NAMALWA (cell line): Measurements from ENCODE around the gene RHD.
A peak's percentile ranks its signal among the peaks of the same experiment; 100 is the strongest.
"Not testable (repeated sequence)": the region's sequence is repeated elsewhere in the genome, so short reads cannot be mapped to it uniquely, and the experiment has no call there.

Experiments used
- DNase-seq: peaks from one replicate; pipeline ENCODE4 v3.0.0-alpha.2; 2015; ENCODE audit warnings: low spot score

The RHD gene

GRCh38 chr1:25272238-25272637 is at the start of gene RHD:
RHD (plus strand) TSS chr1:25272509; CDS start chr1:25272548, 39 bp downstream.
- DNase-seq = not testable (repeated sequence)

DNA sequence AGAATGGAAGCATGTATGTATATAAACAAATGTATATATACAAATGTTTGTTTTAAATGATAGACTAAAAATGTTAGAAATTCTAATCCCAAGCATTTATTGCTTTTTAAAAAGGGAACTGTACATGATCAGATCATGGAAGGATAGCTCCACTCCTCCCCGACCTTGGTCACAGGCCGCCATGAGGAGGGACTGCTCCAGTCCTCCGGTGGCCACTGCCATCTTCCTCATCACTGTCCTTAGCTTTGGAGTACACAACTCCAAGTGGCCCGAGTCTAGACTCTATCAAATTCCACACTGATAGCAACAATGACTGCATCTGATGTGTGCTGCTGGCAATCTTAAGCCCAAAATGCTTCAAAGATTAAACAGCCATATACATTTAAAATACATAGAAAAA is 49.7 kb upstream of the RHD start:
- DNase-seq = no peak

GRCh38 chr1:25223471-25223870 is 48.8 kb upstream of the RHD start:
- DNase-seq = no peak

- peak; percentile 98 for DNase-seq
Measured at GRCh38 chr1:25232027-25232865, 40.1 kb upstream of the RHD start, which contains the start of gene SYF2. SYF2 (minus strand) TSS chr1:25232502; CDS start chr1:25232467, 35 bp downstream.

- peak; percentile 94 for DNase-seq
Measured at GRCh38 chr1:25232866-25233784, 39.2 kb upstream of the RHD start.

DNA sequence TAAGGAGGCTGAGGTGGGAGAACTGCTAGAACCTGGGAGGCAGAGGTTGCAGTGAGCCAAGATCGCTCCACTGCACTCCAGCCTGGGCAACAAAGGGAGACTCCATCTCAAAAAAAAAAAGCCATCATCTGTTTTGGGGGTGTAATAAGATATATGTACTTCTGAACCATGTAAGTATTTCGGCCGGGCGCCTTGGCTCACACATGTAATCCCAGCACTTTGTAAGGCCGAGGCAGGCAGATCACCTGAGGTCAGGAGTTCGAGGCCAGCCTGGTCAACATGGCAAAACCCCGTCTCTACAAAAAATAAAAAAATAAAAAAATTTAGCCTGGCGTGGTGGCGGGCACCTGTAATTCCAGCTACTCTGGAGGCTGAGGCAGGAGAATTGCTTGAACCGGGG is 36.9 kb upstream of the RHD start:
- DNase-seq = not testable (repeated sequence)

GRCh38 chr1:25236261-25236660 is 36.0 kb upstream of the RHD start:
- not testable (repeated sequence) for DNase-seq

GRCh38 chr1:25238046-25238445 is 34.3 kb upstream of the RHD start:
- no peak for DNase-seq

DNA sequence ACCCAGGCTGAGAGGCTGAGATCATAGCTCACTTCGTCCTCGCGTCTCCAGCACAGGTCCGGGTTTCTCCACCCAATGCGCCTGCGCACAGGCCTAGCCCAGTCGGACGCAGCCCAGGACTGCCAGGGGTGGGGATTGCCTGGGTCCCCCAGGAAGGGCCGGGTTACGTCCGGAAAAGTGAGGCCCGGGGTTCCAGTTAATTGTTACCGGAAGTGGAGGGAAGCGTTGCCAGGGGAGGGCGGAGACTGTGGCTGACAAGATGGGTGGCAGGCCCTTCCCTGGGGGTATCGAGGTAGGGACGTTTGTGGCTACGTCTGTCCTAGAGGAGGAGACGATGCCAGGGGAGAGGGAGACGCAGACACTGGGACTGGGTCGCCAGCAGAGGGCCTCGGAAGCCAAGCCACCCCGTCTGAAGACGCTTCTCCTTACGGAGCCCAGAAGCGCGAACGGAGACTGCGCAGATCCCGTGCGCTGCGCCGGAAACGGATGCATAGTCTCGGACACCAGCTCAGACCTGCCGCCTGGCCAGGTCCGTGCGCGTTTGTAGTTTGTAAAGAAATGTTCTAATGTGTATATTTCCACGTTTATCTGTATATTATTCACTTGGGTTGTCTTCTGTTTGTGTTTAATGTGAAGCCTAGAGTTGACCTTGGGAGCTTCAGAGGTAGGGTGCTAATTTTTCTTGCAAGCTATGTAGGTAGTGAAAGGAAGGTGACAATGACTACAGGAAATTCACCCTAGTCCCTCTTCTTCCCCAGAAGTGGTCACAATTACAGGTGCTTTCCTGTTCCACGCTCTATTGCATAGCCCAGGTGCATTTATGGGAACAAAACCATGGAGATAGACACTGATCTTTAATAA is 32.4 kb upstream of the RHD start:
- DNase-seq = peak; percentile 96

- no peak for DNase-seq
Measured at GRCh38 chr1:25243907-25244306, 28.4 kb upstream of the RHD start.

- no peak for DNase-seq
Measured at GRCh38 chr1:25245393-25245792, 26.9 kb upstream of the RHD start.

GRCh38 chr1:25245809-25246599 is 26.3 kb upstream of the RHD start:
- DNase-seq = peak; percentile 45

DNA sequence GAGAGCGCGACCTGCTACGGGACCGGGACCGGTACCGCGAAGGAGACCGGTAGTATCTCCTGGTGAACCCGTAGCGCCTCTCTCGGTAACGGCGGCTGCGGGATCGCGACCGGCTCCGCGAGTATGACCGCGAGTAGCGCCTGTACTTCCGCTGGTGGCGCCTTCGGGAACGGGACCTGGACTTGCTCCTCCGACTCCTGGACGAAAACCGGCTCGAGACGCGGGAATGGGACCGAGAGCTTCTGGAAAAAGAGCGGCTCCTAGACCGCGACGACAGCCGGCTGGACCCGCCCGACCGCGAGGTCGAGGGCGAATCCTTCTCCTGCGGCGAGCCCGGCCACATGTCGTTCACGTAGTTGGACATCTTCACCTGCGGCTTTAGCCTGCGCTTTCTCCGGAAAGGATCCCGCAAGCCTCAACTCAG is 25.7 kb upstream of the RHD start:
- DNase-seq = peak; percentile 42

- peak; percentile 100 for DNase-seq
Measured at GRCh38 chr1:25247024-25247828, 25.1 kb upstream of the RHD start, which contains the start of gene RSRP1. RSRP1 (minus strand) TSS chr1:25247454; CDS start chr1:25246963, 491 bp downstream.

DNA sequence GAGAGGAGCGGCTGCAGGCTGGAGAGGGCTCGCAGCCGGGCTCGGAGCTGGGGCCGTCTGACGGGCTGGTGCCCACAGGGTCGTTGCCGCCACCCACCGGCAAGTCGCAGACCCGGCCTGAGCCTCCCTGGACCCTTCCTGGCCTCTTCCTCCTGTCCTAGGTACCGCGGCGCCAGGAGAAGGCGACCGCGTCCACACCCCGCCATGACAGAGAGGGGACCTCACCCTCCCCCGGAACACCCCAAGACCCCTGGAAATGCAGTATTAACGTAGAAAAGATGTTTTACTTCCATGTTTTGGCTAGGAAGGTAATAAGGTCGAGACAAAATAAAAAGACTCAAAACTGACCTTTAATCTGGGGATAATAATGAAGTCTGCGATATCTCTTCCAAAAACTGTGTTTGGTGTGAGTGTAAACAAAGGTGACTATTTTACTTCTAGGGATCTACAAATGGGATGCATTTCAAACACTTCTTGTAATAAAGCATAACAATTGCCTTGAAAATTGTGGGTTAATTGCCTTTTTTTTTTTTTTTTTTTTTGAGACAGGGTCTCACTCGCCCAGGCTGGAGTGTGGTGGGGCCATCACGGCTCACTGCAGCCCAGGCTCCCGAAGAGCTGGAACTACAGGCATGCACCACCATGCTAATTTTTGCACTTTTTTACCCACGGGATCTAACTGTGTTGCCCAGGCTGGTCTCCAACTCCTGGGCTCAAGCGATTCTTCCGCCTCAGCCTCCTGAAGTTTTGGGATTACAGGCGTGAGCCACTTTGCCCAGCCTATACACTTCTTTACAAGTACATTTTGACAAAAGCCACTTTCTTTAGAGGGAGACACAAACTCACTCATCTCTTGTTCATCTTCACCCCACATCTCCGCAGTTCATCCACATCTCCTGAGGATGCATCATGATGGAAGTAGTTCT is 24.2 kb upstream of the RHD start:
- no peak for DNase-seq

- DNase-seq = no peak
Measured at GRCh38 chr1:25253911-25254310, 18.4 kb upstream of the RHD start.

- no peak for DNase-seq
Measured at GRCh38 chr1:25255706-25256577, 16.4 kb upstream of the RHD start.

GRCh38 chr1:25256578-25256965 is 15.7 kb upstream of the RHD start:
- no peak for DNase-seq
